ENCODE data around the gene PDCD5.
A peak's percentile ranks its signal among the peaks of the same experiment; 100 is the strongest.
"Not testable (repeated sequence)": the region's sequence is repeated elsewhere in the genome, so short reads cannot be mapped to it uniquely, and the experiment has no call there.

The PDCD5 gene

GRCh38 chr19:32580901-32581704 is at the start of gene PDCD5:
TSS of gene PDCD5 (plus strand) at chr19:32581190. CDS start at chr19:32581262, 72 bp downstream.
- DNase-seq: peak; percentile 96

GRCh38 chr19:32532233-32532632 is 48.8 kb upstream of the PDCD5 start:
- no peak for DNase-seq

- no peak for DNase-seq
Observed at GRCh38 chr19:32537580-32537979, 43.4 kb upstream of the PDCD5 start.

DNA sequence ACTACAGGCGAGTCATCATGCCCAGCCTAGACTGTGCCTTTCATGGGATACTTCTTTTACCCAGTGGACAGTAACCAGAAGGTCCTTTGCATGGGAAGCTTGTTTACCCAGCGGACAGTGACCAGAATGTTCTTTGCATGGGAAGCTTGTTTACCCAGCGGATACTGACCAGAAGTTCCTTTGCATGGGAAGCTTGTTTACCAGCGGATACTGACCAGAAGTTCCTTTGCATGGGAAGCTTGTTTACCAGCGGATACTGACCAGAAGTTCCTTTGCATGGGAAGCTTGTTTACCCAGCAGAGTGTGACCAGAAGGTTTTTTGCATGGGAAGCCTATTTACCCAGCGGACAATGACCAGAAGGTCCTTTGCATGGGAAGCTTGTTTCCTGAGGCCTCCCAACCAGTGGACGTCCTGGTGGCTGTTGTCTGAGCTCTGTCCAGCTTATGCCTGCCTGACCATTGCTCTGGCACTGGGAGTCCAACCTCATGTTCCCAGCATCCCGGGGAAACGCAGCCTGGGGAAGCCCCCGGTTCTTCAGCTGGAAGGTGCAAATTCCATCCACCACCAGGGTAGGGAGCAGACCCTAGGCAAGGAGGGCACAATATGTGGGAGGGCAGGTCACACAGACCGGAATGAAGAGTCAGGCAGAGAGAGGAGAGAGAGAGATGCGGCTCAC is 41.6 kb upstream of the PDCD5 start:
- DNase-seq: no peak

DNA sequence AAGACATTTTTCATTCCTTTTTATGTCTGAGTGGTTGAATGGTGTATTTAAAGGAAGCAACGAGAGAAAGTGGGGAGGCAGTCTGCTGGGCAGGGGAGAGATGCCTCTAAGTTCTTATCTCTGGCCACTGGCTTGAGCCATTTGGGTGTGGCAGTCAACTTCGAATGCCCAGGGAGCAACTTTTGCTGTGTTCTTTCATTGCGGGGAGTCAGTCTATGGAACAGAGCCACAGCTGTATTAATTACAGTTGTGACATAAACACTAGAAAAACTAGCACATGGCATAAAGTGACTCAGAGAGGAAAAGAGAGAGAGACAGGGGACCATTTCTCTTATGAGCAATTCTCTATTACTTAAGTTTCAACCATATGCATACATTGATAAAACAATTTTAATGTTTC is 40.4 kb upstream of the PDCD5 start:
- no peak for DNase-seq

GRCh38 chr19:32541376-32541775 is 39.6 kb upstream of the PDCD5 start:
- not testable (repeated sequence) for DNase-seq

GRCh38 chr19:32542477-32543108 is 38.4 kb upstream of the PDCD5 start:
- no peak for DNase-seq

- no peak for DNase-seq
Observed at GRCh38 chr19:32543115-32543900, 37.7 kb upstream of the PDCD5 start.

- no peak for DNase-seq
Observed at GRCh38 chr19:32544917-32545316, 36.1 kb upstream of the PDCD5 start.

DNA sequence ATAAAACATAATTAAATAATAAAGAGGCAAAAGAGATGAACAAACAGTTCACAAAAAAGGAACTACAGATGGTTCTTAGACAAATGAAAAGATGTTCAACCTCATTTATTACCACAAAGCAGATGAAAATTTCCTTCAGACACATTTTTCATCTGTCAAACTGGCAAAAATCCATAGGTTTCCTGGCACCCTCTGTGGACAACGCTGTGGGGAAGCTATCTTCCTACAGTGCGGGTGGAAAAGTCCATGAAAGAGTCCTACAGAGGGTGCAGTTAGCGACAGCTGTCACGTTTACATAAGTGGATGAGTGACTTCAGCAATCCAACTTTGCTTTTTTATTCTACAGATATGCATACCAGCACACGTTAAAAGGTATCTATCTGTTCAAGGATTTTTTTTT is 30.3 kb upstream of the PDCD5 start:
- DNase-seq: no peak

- no peak for DNase-seq
Observed at GRCh38 chr19:32555786-32556185, 25.2 kb upstream of the PDCD5 start.

- no peak for DNase-seq
Observed at GRCh38 chr19:32558607-32559228, 22.3 kb upstream of the PDCD5 start.

GRCh38 chr19:32563761-32564160 is 17.2 kb upstream of the PDCD5 start:
- DNase-seq: no peak

DNA sequence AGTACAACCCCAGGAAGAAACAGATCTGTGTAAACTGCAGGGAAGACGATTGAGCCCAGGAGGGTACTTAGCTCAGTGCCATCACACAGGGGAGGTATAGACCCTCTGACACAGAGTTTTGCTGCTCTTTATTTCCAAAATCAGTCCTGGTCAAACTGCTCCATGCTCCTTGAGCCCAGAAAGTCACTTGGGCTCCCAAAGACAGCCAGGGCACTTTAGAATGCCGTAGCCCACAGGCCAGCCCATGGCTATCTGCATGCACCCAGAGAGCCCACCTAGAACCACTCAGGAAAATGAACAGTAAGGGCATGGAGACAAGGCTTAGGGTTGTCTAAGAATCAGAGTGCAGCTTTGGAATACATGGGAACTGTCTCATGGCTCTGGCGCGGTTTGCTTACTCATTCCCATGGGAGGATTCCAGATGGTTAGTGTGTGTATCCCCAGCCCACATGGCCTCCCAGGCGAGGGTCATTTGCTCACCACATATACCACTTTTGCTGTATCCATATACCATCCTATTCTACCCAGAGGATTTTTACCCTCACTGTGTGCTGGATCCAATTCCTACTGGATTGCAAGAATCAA is 14.7 kb upstream of the PDCD5 start:
- no peak for DNase-seq

GRCh38 chr19:32567486-32567885 is 13.5 kb upstream of the PDCD5 start:
- no peak for DNase-seq

- peak; percentile 40 for DNase-seq
Observed at GRCh38 chr19:32570081-32570785, 10.8 kb upstream of the PDCD5 start.

- DNase-seq: not testable (repeated sequence)
Observed at GRCh38 chr19:32571471-32572075, 9.4 kb upstream of the PDCD5 start.

DNA sequence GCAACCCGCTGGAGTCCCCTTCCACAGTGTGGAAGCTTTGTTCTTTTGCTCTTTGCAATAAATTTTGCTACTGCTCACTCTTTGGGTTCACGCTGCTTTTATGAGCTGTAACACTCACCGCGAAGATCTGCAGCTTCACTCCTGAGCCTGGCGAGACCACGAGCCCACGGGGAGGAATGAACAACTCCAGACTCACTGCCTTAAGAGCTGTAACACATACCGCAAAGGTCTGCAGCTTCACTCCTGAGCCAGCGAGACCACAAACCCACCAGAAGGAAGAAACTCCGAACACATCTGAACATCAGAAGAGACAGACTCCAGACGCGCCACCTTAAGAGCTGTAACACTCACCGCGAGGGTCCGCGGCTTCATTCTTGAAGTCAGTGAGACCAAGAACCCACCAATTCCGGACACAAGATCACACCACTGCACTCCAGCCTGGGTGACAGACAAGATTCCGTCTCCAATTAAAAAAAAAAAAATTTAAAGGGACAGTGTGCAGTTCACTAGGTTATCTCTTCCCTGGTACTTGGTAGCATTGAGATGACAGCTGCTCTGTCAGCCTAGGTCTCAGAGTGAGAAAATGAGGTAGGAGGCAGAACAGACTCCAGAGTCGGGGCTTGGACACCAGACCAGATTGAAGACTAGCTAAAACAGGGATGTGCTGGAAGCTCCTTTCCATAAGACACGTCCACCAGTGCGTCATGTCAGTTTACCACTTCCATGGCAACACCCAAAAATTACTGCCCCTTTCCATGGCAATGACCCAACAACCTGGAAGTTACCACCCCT is 8.1 kb upstream of the PDCD5 start:
- not testable (repeated sequence) for DNase-seq

GRCh38 chr19:32573492-32573794 is 7.5 kb upstream of the PDCD5 start:
- DNase-seq: no peak

DNA sequence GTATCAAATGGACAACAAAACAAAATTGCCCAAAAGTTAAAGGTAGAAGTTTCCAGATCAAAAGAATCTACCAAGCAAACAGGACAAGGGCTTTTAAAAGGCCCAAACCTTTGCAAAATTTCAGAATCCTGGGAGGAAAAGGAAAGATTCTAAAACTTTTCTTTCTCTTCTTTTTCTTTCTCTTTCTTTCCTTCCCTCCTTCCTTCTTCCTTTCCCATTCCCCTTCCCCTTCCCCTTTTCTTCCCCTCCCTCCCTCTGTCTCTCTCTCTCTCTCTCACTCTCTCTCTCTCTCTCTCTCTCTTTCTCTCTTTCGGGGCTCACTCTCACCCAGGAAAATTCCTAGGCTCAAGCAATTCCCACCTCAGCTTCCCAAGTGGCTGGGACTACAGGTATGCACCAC is 4.2 kb upstream of the PDCD5 start:
- DNase-seq: no peak
